ENCODE measurements around the gene PRSS56. TPM values are rescaled to one million over a fixed set of nuclear protein-coding genes. Genes with fewer than 3 reads are reported as not detected.

The PRSS56 gene
- total RNA-seq, 1 donor from 2014 or later, result not detected

GRCh38 chr2:232501794-232502390, 18.3 kb upstream of the PRSS56 start:
- Mint-ChIP-seq H3K27me3 (peaks cover 58% of the 10 kb centered on the region), H3K9me3 (ENCODE audit: low read depth) (no peaks in the 10 kb centered on the region), H3K4me1 (ENCODE audit: low read depth) (peaks cover 4% of the 10 kb centered on the region), H3K27ac (no peak overlapping the region), H3K36me3 (ENCODE audit: insufficient read depth) (no peaks in the 10 kb centered on the region), H3K4me3 (ENCODE audit: low read depth) (no peak overlapping the region)
- DNase-seq (ENCODE audit: low spot score, unreplicated experiment), result no peak
- TF ChIP-seq, protein P1, sequence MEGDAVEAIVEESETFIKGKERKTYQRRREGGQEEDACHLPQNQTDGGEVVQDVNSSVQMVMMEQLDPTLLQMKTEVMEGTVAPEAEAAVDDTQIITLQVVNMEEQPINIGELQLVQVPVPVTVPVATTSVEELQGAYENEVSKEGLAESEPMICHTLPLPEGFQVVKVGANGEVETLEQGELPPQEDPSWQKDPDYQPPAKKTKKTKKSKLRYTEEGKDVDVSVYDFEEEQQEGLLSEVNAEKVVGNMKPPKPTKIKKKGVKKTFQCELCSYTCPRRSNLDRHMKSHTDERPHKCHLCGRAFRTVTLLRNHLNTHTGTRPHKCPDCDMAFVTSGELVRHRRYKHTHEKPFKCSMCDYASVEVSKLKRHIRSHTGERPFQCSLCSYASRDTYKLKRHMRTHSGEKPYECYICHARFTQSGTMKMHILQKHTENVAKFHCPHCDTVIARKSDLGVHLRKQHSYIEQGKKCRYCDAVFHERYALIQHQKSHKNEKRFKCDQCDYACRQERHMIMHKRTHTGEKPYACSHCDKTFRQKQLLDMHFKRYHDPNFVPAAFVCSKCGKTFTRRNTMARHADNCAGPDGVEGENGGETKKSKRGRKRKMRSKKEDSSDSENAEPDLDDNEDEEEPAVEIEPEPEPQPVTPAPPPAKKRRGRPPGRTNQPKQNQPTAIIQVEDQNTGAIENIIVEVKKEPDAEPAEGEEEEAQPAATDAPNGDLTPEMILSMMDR (IDR thresholded peaks at IDR 0.05; ENCODE audit: unreplicated experiment), result no peak

- DNase-seq (ENCODE audit: low spot score, unreplicated experiment), result no peak
- Mint-ChIP-seq H3K27ac (no peak overlapping the region), H3K36me3 (ENCODE audit: insufficient read depth) (no peaks in the 10 kb centered on the region), H3K4me3 (ENCODE audit: low read depth) (peak overlapping the region; percentile 74), H3K9me3 (ENCODE audit: low read depth) (no peaks in the 10 kb centered on the region), H3K27me3 (peaks cover 63% of the 10 kb centered on the region), H3K4me1 (ENCODE audit: low read depth) (peaks cover 4% of the 10 kb centered on the region)
- TF ChIP-seq, protein P1 (IDR thresholded peaks at IDR 0.05; ENCODE audit: unreplicated experiment), result no peak
These were observed 17.7 kb upstream of the PRSS56 start for GRCh38 chr2:232502511-232502910.

- H3K27ac Mint-ChIP-seq, result no peak overlapping the region
- no peaks in the 10 kb centered on the region for H3K36me3 Mint-ChIP-seq (ENCODE audit: insufficient read depth)
- no peak for DNase-seq (ENCODE audit: low spot score, unreplicated experiment)
- peak overlapping the region; percentile 74 for H3K4me3 Mint-ChIP-seq (ENCODE audit: low read depth)
- TF ChIP-seq, protein P1 (IDR thresholded peaks at IDR 0.05; ENCODE audit: unreplicated experiment), result no peak
- no peaks in the 10 kb centered on the region for H3K9me3 Mint-ChIP-seq (ENCODE audit: low read depth)
- peaks cover 66% of the 10 kb centered on the region for H3K27me3 Mint-ChIP-seq
- peaks cover 4% of the 10 kb centered on the region for H3K4me1 Mint-ChIP-seq (ENCODE audit: low read depth)
These were observed 17.0 kb upstream of the PRSS56 start for GRCh38 chr2:232502911-232503808.

- TF ChIP-seq, protein P1 (IDR thresholded peaks at IDR 0.05; ENCODE audit: unreplicated experiment), result no peak
- DNase-seq (ENCODE audit: low spot score, unreplicated experiment), result no peak
- Mint-ChIP-seq H3K27me3 (peaks cover 60% of the 10 kb centered on the region), H3K4me3 (ENCODE audit: low read depth) (peak overlapping the region; percentile 60), H3K4me1 (ENCODE audit: low read depth) (peaks cover 4% of the 10 kb centered on the region), H3K27ac (no peak overlapping the region), H3K36me3 (ENCODE audit: insufficient read depth) (no peaks in the 10 kb centered on the region), H3K9me3 (ENCODE audit: low read depth) (no peaks in the 10 kb centered on the region)
These were observed 16.3 kb upstream of the PRSS56 start for GRCh38 chr2:232503809-232504323.

- Mint-ChIP-seq H3K36me3 (ENCODE audit: insufficient read depth) (no peaks in the 10 kb centered on the region), H3K27me3 (peaks cover 57% of the 10 kb centered on the region), H3K4me3 (ENCODE audit: low read depth) (peak overlapping the region; percentile 30), H3K27ac (no peak overlapping the region), H3K4me1 (ENCODE audit: low read depth) (peaks cover 4% of the 10 kb centered on the region), H3K9me3 (ENCODE audit: low read depth) (no peaks in the 10 kb centered on the region)
- TF ChIP-seq, protein P1 (IDR thresholded peaks at IDR 0.05; ENCODE audit: unreplicated experiment), result no peak
- DNase-seq (ENCODE audit: low spot score, unreplicated experiment), result no peak
These were observed 15.8 kb upstream of the PRSS56 start for GRCh38 chr2:232504438-232504837.

Data from progenitor cell of endocrine pancreas (in vitro differentiated cells).